Stimulated activated CD4-positive, alpha-beta T cell treated with anti-CD3 and anti-CD28 coated beads, Interleukin-1b, Interleukin-23, amount 100 ng/mL, for 4 hours (primary cell): Measurements from ENCODE around the gene MAGEB3.

Source experiments
- DNase-seq, 2 donors: peaks; one replicate each; pipeline ENCODE4 v3.0.0-alpha.2; 2020; ENCODE audit warnings: low read depth in 2 of 2

Gene MAGEB3

DNA sequence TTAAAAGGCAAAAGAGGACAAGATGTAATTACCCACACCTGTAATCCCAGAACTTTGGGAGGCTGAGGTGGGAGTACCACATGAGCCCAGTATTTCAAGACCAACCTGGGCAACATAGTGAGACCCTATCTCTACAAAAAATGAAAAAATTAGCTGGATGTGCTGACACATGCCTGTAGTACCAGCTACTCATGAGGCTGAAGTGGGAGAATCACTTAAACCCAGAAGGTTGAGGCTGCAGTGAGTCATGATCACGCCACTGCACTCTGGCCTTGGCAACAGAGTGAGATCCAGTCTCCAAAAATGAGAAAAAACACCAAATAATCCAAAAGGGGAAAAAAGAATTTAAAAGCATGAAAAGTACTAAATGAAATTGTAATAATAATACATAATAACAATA lies 47.9 kb downstream of the MAGEB3 start:
- no peak for DNase-seq

DNA sequence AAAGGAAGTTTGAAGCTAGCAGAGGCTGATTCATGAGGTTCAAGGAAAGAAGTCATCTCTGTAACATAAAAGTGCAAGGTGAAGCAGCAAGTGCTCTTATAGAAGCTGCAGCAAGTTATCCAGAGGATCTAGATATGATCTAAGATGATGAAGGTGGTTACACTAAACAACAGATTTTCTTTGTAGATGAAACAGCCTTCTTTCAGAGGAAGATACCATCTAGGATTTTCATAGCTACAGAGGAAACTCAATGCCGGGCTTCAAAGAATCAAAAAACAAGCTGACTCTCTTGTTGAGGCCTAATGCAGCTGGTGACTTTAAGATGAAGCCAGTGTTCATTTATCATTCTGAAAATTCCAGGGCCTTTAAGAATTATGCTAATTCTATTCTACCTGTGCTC lies 50.0 kb downstream of the MAGEB3 start:
- DNase-seq: no peak

DNA sequence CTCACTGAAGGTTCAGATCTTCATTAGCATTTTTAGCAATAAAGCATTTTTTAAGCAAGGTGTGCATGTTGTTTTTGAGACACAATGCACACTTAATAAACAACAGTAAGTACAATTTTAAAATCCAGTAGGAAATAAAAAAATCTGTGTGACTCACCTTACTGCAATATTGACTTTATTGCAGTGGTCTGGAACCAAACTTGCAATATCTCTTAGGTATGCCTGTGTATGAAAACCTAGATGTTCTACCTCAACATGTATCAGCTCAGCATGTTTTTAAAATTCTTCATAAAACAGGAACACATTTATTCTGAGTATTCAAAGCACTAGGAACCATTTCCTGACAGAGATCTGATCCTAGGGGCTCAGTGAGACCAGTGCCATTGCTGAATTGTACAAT lies 52.1 kb downstream of the MAGEB3 start:
- DNase-seq: no peak

DNA sequence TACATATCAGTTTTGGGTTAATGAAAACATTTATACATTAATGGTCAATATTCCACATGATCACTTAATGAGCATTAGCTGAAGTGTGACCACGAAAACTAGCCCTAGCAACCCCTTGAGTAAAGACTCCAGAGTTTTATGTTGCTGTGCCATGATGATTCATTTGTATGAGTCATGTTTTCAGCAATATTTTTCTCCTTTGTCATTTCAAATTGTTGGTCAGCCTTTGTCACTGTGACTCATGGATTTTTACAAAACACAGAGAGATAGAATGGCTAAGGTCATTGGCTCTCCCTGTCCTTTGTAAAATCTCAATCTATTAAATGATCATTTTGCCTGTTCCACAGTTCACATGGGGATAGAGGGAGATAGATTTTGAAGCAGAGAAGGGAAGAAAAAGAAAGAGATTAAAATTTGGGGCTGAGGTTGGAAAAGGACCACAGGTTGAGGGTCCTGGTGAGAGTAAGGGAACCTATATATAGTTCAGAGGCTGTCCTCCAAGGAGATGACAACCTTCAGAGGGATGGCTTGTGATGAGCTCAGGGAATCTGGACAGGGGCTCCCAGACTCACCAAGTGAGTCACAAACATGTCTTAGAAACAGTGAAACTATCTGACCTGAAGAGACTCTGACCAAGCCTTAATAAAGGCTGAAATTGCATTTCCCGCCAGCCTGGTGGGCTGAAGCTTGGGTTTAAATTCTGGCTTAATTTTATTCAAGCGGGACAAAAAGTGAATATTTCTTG lies 53.2 kb downstream of the MAGEB3 start:
- DNase-seq: no peak
